ENCODE measurements around the gene RIMBP2.

The RIMBP2 gene

GRCh38 chr12:130463818-130464670 lies 252.1 kb downstream of the RIMBP2 start:
- DNase-seq (ENCODE audit: low read depth, low spot score) = no peak

DNA sequence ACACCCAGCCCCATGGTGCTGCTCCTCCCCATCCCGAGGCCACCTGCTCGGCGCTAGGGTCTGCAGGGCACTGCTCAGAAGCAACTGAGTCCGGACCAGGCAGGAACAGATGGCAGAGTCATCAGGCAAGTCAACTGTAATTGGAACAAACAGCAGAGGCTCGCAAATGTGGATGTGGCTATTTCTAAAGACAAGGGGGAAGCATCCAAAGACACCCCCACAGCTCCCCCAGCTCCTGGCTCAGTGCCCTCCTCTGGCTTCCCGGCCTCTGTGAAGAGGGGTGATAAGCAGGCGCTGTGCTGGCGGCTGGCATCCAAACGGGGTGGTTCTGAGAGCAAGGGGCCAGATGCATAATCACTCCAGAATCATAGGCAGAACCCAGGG lies 252.8 kb downstream of the RIMBP2 start:
- DNase-seq (ENCODE audit: low read depth, low spot score) = no peak

DNA sequence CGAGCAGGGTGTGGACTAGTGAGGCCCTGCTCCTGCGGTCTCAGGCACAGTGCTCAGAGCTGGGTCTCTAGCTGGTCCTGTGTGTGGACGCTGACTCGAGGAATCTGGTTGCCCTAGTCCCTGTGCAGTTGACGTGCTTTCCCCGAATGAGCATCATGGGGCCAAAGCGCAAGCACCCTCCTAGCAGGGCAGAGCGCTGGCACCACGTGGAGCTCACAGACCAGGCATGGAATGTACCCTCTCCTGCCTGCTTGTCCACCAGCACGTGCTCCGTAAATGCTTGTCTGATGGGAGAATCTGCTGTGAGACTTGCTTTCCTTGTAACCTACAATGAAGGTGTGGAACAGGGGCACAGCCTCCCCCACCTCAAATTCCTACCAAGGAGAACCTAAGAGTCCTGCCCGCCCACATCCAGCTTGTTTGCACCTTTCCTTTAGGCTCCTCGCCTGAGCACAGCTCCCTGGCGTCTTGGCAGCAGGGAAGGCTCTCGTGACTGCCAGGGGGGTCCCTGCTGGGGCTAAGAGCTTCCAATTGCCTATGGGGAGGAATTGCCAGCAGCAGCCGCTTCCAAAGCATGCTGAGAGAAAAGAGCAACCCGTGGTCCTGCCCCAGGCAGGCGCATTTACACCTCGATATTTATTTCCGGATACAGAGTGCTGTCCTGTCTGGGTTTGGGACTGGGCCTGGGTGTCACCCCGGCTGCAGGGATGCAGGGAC lies 253.4 kb downstream of the RIMBP2 start:
- DNase-seq (ENCODE audit: low read depth, low spot score) = no peak

GRCh38 chr12:130461839-130462557 lies 254.1 kb downstream of the RIMBP2 start:
- no peak for DNase-seq (ENCODE audit: low read depth, low spot score)

GRCh38 chr12:130461447-130461815 lies 254.7 kb downstream of the RIMBP2 start:
- no peak for DNase-seq (ENCODE audit: low read depth, low spot score)

- DNase-seq (ENCODE audit: low read depth, low spot score) = no peak
Measured at GRCh38 chr12:130460611-130461446, 255.3 kb downstream of the RIMBP2 start.

- DNase-seq (ENCODE audit: low read depth, low spot score) = no peak
Measured at GRCh38 chr12:130459916-130460315, 256.2 kb downstream of the RIMBP2 start.

GRCh38 chr12:130458341-130458740 lies 257.8 kb downstream of the RIMBP2 start:
- DNase-seq (ENCODE audit: low read depth, low spot score) = no peak

DNA sequence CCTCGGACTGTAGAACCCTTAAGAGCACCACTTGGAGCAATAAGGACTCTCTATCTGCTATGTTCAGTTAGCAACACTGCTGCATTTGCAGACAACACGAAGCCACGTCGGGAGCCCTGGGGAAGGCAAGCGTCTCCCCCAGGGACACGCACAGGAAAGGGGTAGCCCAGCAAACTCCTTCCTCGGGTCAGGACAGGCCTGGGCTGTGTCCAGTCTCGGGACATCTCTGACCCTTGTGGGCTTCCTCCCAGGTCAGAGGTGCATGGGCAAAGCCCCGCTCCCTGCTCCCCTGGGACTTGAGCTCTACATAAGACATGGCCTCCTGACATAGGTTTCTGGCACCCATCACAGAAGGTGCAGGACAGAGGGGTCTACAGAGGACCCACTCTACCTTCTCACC lies 258.9 kb downstream of the RIMBP2 start:
- DNase-seq (ENCODE audit: low read depth, low spot score) = no peak

DNA sequence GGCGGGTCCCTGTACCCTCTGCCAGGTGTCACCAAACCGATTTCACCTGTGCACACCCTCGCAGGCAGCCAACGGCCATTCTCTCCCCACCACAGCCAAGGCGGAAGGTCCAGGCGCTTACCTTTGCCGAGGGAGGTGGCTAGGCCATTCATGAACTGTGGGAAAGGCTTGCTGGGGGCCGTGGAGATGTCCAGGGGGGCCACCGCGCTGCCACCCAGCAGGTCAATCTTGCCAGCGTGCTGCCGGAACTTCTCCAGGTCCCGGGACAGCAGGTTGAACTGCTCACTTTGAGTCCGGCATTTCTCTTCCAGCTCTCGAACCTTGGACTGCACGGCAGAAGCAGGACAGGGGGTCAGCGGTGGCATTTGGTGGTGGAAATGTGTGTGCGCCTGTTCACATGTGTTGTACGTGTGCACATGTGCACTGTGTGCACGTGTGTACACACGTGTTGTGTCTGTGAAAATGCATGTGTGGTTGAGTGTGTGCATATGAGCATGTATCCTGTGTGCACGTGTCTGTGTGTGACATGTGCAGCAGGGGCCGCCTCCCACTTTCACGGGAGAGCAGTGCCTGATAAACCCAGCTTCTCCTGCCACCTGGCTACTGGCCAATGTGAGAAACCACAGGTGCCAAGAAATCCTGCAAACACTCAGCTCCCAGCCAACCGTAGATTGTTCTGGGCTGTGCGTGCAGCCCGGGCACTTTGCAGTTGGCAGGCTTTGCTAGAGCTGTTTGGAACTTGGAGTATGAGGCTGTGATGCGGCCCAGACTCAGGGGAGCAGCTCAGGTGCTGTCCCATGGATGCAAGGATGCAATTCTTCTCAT lies 259.5 kb downstream of the RIMBP2 start:
- DNase-seq (ENCODE audit: low read depth, low spot score) = no peak

GRCh38 chr12:130455161-130455560 lies 260.9 kb downstream of the RIMBP2 start:
- DNase-seq (ENCODE audit: low read depth, low spot score) = no peak

- DNase-seq (ENCODE audit: low read depth, low spot score) = no peak
Measured at GRCh38 chr12:130454296-130454695, 261.8 kb downstream of the RIMBP2 start.

- DNase-seq (ENCODE audit: low read depth, low spot score) = no peak
Measured at GRCh38 chr12:130452546-130452945, 263.6 kb downstream of the RIMBP2 start.

DNA sequence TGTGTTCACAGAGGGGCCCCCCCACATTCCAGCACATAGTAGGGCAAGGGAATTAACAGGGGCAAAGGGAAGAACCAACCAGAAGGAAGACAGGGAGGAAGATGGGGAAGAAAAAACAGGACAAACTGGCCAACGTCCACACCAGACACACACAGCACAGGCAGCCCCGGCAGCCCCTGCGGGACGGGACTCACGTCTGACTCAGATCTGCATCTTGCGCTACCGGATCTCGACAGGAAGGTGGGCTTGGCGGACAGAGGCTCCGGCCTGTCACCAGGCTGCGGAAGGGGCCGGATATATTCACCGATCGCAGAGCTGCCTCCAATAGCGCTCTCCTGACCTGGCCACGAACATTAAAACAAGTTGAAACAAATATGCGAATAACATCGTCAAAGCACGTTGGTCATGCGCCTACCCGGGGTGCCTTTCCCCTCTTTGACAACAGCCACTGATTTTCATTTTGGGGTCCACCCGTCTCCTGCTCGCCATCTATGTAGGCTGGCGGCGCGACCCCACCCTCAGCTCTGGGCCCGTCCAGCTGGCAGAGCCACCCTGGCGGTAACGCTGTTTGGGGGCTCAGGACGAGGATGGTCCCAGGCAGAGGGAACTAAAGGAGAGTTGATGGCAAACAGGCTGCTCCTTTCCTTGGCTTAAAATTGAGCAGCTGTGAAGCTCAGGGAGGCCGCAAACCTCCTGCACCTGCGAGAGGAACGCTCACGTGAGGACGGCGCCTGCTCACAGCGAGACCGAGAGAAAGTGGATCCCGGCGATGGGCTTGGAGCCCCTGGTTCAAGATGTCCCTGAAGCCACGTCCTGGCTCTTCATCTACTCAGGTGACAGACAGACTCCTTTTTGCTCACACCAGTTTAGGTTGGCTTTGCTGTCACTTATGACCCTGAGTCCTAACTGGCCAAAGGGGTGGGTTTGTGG lies 264.8 kb downstream of the RIMBP2 start:
- no peak for DNase-seq (ENCODE audit: low read depth, low spot score)

DNA sequence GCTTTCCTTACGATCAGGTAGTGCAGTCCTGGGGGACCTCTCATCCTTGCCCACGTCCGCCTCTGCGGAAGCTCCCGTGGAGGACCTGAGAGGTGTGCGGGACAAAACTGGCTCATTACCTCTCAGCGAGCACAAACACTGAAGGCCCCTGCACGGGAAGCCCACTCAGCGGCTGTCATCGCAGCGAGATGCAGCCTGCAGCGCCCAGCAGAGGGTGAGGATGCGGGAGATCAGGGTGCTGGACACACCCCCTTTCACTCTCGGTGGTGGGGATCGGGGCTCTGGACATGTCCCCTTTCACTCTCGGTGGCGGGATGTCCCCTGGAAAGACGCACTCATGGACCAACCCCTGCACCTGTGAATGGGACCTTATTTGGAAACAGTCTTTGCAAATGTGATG lies 266.8 kb downstream of the RIMBP2 start:
- no peak for DNase-seq (ENCODE audit: low read depth, low spot score)

DNA sequence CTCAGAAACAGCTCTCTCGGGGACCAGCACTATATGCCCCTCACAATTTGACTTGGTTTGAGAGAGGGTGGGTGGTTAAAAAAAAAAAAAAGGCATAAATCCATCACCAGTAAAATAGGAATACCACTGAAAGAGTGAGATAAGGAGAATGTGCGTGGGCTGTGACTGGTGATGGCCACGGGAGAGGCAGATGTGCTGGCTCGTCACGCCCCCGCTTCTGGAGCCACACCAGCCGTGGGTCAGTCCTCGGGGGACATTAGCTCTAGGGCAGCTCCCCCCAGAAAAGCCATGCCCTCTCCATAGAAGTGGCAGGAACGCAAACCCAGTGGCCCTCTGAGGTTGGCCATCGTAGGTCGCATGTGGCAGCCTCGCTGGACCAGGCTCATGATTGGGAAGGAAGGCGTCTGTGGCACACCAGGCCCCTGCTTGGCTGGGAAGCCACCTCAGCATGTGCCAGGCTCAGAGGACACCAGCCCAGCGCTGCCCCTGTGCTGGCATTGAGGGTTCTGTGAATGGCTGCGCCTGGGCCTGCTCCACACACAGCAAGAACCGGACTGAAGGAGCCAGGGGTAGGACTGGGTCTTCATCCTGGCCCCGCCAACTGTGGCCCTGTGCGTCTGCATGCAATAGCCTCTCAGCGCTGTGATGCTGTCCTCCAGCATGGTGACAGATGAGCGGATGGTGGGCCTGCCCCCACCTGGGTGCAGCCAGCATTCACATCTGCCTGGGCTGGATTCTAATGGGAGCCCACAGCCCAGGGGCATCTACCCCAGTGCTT lies 267.9 kb downstream of the RIMBP2 start:
- DNase-seq (ENCODE audit: low read depth, low spot score) = no peak

- DNase-seq (ENCODE audit: low read depth, low spot score) = no peak
Measured at GRCh38 chr12:130447655-130447965, 268.5 kb downstream of the RIMBP2 start.

- no peak for DNase-seq (ENCODE audit: low read depth, low spot score)
Measured at GRCh38 chr12:130446846-130447654, 269.0 kb downstream of the RIMBP2 start.

Measured in activated naive CD8-positive, alpha-beta T cell treated with anti-CD3 and anti-CD28 coated beads, Interleukin-2, amount 50 U/mL, for 16 hours (primary cell).